ENCODE data around the gene RPEL1.
"Not testable (repeated sequence)": the region's sequence is repeated elsewhere in the genome, so short reads cannot be mapped to it uniquely, and the experiment has no call there.

Gene RPEL1

DNA sequence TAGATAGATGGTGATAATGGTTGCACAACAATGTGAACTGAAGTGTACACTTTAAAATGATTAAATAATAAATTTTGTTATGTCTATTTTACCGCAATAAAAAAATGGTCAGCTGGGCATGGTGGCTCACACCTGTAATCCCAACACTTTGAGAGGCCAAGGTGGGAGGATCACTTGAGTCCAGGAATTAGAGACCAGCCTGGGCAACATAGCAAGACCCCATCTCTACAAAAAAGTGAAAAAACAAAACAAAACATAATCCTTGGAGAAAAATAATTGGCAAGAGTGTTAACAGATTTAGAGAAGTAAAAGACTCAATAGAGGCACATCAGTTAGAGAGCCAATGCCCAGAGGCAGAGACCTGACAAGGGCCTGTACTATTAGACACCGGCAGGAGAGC lies 9.9 kb upstream of the RPEL1 start:
- no peak for DNase-seq

DNA sequence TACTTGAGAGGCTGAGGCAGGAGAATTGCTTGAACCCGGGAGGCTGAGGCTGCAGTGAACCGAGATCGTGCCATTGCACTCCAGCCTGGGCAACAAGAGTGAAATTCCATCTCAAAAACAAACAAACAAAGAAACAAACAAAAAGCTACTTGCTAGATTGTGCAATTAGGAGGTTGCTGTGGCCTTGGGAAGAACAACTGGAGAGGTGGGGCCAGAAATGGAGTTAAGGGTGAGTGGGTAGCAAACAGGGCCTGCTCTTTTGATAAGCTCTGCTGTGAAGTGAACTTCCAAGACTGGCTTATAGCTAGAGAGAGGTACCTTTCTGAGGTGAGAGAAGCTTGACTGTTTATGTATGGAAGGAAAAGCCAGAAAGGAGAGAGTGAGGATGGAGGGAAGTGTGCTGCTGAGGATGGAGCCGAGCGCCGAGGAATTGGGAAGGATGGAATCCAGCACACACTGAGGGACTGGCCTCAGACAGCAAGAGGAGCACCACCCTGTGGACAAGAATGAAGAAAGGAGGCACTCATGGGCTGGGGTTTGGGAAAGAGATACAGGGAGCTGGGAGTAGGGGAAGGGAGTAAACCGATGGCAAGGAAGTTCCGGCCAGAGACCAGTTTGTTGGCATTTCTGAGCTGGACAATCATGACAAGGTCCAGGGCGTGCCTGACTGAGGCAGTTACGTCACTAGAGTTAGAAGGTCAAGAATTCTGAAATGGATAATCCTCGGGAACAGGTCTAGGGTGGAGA lies 7.0 kb upstream of the RPEL1 start:
- no peak for DNase-seq

DNA sequence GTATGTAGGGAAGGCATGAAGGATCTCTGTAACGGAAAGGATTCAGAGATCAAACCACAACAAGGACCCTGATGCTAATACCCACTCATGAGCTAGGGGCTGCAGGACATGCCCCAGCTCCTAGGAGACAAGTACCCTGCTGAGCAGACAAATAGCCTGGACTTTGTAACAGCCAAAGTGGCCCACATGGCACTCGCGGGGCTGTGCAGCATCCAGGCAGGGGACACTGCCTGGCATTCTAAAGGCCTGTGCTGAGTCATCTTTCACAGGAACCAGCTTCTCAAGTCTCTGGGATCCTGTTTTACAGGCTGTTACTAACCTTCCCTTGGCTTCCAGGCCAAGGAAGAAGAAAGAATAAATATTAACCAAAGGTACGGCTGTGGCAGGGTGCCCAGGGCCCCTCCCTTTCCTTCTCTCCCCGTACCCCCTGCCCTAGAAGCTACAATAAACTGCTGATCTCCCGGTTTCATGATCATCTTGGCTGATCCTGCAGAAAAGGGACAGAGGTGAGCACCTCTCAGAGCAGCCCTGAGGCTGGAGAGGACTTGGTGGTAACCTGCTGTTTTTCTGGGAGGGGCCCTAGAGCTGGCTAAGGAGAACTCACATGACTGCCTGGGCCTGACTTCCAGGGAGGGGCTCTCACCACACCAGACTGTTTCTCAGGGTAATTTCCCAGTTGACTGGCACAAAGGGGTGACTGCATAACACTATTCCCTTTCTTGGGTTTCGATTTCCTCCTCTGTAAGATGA lies 4.2 kb upstream of the RPEL1 start:
- no peak for DNase-seq

DNA sequence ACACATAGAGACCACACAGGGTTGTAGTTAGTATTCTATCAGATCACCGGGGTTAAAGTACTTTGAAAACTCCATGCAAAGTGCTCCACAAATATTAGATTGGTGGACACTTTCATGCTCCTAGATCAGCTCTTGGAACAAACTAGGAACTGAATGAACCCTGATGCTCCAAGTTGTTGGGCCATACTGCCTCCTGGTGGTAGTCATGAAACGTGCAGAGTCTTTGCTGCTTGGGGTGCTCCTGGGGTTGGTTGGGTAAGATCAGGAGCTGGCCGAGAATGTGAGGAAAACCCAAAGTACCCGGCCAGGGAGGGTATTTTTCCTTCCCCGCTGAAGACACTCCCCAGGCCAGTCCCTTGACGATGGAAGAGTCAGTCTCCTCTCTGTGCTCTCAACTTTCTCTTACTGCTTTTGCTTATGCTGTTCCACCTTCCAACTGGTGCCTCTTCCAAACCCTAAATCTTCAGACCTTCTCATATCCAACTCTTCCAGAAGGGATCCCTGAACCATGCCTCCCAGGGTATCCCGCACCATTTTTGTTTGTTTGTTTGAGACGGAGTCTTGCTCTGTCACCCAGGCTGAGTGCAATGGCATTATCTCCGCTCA lies 918 bp upstream of the RPEL1 start:
- DNase-seq, result peak; percentile 39

DNA sequence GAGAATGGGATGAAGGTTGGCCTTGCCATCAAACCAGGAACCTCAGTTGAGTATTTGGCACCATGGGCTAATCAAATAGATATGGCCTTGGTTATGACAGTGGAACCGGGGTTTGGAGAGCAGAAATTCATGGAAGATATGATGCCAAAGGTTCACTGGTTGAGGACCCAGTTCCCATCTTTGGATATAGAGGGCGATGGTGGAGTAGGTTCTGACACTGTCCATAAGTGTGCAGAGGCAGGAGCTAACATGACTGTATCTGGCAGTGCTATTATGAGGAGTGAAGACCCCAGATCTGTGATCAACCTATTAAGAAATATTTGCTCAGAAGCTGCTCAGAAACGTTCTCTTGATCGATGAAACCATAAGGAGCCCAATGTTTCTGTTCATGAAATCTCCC lies 637 bp downstream of the RPEL1 start:
- no peak for DNase-seq

DNA sequence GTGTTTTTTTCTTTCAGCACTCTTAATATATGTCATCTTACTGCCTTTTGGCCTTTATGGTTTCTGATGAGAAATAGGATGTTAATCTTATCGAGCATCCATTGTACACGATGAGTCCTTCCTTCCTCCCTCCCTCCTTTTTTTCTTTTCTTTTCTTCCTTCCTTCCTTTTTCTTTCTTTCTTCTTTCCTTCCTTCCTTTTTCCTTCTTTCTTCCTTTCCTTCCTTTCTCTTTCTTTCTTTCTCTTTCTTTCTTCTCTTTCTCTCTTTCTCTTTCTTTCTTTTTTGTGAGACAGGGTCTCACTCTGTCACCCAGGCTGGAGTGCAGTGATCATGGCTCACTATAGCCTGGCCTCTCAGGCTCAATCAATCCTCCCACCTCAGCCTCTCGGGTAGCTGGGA lies 8.4 kb downstream of the RPEL1 start:
- no peak for DNase-seq

DNA sequence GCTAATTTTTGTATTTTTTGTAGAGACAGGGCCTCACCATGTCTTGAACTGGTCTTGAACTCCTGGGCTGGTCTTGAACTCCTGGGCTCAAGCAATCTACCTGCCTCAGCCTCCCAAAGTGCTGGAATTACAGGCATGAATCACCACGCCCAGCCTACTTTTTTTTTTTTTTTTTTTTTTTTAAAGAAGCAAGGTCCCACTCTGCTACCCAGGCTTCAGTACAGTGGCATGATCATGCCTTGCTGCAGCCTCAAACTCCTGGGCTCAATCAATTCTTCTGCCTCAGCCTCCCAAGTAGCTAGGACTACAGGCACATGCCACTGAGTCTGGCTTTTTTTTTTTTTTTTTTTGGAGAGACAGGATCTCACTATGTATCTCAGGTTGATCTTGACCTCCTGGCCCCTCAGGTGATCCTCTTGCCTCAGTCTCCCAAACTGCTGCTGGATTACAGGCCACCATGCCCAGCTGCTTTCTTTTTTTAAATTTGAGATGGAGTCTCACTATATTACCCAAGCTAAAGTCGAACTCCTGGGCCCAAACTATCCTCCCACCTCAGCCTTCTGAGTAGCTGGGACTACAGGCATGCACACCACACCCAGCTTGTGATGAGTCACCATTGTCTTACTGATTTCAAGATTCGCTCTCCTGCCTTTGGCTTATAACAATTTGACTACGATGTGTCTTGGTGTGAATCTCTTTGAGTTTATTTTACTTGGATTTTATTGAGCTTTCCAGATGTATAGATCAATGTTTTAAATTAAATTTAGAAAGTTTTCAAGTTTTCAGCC lies 9.0 kb downstream of the RPEL1 start:
- no peak for DNase-seq

DNA sequence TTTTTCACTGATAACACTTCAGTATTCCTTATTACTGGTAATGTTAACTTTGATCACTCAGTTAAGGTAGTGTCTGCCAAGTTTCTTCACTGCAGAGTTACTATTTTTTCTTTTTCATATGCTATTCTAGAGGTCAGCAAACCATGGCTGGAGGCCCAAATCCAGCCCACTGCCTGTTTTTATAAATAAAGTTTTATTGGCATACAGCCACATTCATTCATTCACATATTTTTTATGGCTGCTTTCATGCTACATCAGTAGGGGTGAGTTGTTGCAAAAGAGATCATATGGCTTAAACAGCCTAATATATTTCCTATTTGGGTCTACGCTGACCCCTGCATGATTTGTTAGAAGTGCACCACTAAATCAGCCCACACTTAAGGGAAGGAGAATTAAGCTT lies 10.9 kb downstream of the RPEL1 start:
- no peak for DNase-seq

DNA sequence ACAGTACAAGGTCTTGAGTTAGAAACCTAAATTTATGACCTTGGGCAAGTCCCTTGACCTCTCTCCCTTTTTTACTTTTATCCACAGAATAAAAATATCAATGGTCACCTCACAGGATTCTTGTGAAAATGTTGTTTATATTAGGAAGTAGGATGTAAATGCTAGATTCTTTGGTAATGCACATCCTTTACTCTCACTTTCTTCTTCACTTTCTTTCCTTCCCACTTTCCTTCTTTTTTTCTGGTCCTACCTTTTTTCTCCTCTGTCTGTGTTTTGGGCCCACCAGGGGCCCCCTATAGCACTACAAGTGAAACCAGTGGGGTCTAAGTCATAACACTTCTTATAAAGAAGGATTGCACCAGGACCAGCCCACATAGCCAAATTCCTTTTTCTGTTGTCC lies 12.1 kb downstream of the RPEL1 start:
- DNase-seq, result no peak

DNA sequence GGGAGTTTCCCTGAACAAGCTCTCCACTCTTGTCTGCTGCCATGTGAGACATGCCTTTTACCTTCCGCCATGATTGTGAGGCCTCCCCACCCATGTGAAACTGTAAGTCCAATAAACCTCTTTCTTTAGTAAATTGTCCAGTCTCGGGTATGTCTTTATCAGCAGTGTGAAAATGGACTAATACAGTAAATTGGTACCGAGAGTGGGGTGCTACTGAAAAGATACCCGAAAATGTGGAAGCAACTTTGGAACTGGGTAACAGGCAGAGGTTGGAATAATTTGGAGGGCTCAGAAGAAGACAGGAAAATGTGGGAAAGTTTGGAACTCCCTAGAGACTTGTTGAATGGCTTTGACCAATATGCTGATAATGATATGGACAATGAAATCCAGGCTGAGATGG lies 13.2 kb downstream of the RPEL1 start:
- not testable (repeated sequence) for DNase-seq

DNA sequence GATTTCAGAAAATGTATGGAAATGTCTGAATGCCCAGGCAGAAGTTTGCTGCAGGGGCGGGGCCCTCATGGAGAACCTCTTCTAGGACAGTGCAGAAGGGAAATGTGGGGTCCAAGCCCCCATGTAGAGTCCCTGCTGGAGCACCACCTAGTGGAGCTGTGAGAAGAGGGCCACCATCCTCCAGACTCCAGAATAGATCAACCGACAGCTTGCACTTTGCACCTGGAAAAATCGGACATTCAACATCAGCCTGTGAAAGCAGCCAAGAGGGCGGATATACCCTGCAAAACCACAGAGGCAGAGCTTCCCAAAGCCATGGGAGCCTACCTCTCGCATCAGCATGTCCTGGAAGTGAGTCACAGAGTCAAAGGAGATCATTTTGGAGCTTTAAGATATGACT lies 14.3 kb downstream of the RPEL1 start:
- DNase-seq, result no peak

DNA sequence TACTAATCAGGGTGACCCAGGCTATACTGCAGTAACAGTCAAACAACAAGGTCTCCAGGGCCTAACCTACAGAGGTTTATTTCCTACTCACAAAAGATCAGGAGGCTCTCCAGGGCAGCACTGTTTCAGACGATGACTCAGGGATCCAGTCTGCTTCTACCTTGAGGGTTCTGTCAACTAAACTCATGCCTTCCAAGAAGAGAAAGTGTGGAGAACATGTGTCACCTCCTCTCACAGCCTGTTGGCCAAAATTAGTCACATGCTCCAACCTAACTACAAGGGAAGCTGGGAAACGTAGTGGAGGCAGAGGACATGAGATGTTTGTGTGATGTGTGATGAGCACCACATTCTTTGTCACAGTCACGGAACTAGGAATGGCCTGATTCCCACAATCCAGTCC lies 16.5 kb downstream of the RPEL1 start:
- no peak for DNase-seq

DNA sequence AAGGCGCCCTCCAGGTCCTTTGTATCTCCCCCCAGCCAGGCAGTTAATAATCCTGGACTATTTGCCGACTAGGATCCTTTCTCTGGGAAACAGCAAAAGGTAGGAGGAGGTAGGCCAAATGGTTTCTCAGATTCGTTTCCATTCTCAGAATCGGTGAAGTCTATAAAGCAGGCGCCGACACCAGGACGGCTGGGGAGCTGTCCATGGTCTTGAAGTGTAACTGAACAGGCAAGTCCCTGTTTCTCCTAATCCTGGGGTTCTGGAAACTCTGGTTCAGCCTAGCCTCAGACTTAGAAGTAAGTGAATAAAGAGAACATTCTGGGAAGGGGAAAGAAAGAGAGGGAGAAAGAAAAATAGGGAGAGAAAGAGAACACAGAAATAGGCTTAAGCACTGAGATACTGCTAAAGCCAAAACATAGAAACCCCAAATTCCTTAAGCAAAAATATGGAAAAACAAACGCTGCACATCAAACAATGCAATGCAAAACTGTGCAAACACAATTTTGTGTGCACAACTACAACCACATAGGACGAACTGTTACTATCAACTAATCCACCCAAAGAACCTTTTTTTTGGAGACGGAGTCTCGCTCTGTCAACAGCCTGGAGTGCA lies 20.1 kb downstream of the RPEL1 start:
- no peak for DNase-seq

DNA sequence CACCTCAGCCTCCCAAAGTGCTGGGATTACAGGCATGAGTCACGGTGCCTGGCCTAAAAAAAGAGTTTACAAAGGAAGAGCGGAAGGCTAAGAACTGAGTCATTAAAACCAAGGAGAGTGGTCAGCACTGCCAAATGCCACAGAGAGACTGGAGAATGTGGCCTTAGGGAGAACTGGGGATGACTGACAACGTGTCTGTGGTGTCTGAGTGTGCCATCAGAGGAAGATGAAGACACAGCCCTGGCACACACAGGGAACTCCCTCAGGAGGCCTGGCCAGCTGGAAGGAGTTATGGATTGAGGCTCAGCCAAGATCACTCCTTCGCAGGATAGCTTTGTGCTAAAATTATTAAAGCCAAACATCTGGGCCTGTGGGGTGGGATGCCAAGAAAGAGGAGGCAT lies 27.4 kb downstream of the RPEL1 start:
- no peak for DNase-seq

DNA sequence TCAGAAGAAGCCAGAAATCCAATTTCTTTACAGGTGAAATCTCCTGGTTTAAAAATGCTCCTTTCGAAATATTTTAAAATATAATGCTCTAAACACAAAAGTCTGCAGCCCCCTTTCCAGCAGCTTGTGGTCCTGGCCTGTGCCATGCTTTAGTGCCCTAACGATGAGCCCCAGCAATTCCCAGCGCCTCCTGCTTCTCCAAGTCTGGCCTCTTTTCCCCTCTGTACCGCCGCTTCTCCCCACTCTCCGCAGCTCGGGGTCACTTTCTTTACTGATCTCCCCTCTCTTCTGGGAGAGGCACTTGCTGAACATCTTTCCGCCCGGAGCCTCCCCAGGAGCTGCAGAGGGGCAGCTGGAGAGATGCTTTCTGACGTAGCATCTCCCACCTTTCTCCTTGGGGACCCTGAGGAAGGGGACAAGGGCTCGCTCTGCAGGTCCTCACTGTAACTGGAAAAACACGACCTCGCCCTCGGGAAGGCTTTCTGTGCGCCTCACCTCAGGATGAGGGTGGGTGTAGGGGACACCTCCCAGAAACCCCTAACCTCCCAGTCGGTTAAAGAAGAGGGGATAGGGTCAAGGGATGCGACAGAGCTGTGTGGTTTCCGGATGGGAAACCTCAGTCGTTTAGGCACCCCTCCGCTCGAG lies 30.7 kb downstream of the RPEL1 start:
- no peak for DNase-seq

DNA sequence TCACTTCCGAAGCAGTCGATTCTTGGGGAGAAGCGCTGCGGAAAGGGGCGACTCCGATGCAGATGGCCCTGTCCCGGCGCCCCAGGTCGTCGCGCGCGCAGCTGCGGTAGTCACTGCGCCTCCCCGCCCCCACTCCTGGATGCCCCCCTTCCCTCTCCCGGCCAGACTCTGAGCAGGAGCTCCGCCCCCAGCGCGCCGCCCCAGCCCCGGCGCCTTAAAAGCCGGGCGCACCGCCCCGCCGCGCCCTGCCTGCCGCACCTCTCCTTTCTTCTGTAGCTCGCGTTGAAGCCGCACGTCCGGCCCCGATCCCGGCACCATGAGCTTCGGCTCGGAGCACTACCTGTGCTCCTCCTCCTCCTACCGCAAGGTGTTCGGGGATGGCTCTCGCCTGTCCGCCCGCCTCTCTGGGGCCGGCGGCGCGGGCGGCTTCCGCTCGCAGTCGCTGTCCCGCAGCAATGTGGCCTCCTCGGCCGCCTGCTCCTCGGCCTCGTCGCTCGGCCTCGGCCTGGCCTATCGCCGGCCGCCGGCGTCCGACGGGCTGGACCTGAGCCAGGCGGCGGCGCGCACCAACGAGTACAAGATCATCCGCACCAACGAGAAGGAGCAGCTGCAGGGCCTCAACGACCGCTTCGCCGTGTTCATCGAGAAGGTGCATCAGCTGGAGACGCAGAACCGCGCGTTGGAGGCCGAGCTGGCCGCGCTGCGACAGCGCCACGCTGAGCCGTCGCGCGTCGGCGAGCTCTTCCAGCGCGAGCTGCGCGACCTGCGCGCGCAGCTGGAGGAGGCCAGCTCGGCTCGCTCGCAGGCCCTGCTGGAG lies 31.4 kb downstream of the RPEL1 start, which contains the start of gene INA:
INA (plus strand) TSS at position 243 of the 817 bp plus-strand sequence; CDS start at position 317, 74 bp downstream.
- DNase-seq, result no peak

DNA sequence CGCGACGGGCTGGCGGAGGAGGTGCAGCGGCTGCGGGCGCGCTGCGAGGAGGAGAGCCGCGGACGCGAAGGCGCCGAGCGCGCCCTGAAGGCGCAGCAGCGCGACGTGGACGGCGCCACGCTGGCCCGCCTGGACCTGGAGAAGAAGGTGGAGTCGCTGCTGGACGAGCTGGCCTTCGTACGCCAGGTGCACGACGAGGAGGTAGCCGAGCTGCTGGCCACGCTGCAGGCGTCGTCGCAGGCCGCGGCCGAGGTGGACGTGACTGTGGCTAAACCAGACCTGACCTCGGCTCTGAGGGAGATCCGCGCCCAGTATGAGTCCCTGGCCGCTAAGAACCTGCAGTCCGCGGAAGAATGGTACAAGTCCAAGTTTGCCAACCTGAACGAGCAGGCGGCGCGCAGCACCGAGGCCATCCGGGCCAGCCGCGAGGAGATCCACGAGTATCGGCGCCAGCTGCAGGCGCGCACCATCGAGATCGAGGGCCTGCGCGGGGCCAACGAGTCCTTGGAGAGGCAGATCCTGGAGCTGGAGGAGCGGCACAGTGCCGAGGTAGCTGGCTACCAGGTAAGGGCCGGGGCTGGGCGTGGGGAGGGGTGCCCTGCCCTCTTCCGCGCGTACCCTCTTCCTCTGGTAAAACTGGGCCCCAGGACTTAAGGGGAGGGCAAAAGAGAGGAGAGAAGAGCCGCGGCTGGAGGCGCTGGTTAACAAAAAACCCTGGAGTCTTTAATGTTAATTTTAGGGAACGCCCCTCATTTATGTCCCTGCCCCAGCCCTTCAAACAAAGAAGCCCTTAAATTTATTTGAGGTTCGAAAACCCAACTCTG lies 32.2 kb downstream of the RPEL1 start:
- no peak for DNase-seq

DNA sequence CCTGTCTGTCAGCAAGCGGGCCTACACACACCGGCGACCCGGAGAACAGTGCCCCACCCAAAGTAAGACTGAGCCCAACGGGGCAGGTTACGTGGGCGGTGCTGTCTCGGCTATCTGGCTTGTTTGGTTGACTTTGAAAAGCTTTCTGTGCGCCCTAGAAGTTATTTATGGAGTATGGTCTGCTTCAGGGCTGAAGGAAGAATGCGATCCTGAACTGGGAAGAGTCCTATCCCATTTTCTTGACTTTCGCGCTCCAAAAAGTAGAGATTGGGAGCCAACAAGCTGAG lies 32.8 kb downstream of the RPEL1 start:
- no peak for DNase-seq

DNA sequence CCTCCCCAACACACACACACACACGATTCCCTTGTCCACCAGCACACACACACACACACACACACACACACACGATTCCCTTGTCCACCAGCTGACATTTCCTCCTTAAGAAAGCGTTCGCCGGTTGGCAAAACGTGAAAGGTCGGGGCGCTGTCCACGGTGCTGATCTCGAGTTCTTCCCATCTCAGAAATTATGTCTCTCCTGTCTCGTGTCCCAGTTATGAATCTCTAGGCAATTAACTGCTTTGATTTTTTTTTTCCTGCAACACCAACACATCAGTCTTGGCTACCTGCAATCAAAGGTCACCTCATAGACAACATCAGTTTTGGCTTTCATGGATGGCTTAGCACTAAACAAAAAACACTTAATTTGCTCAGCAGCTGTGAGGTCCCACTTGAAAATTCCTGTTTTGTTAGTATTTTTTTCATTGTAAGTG lies 33.2 kb downstream of the RPEL1 start:
- no peak for DNase-seq

DNA sequence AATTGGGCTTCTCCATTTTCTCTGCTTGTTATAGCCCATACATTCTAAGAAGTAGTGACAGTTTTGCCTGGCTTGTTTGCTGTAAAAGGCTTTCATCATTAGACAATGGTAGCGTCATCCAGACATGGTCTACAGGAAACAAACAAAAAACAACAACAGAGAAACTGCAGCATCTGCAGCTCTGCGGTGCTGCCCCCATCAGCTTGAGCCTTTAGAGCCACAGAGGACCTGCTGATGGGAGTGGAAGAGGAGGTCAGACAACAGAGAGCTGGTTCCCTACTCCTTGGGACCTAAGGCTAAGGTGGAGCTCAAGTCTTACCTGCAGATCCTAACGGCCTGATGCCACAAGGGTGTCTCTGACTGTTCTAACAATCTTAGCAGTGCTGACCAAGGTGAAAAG lies 34.3 kb downstream of the RPEL1 start:
- no peak for DNase-seq

DNA sequence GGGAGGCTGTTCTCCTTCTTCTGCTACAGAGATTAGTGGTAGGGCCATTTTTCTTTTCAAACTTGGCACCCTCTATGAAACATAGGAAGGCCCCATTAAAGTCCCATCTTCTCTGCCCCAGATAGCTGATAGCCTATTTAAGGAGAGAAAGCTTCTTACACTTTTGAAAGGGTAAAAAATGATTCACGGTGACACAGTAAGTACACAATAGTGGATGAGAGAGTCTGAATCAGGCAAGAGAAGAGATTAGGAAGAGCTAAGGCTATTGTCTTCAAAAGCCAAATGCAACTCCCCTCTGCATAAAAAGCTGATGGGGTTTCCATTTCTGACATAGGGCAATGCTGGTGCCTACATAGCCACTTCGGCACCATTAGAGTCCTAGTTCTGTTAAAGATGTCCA lies 34.8 kb downstream of the RPEL1 start:
- no peak for DNase-seq
